ENCODE data around the gene MTHFD2L. TPM values are rescaled to one million over a fixed set of nuclear protein-coding genes. Genes with fewer than 3 reads are reported as not detected.

MTHFD2L gene
- total RNA-seq, 1 experiment from 2014 or later: 11.6 TPM

DNA sequence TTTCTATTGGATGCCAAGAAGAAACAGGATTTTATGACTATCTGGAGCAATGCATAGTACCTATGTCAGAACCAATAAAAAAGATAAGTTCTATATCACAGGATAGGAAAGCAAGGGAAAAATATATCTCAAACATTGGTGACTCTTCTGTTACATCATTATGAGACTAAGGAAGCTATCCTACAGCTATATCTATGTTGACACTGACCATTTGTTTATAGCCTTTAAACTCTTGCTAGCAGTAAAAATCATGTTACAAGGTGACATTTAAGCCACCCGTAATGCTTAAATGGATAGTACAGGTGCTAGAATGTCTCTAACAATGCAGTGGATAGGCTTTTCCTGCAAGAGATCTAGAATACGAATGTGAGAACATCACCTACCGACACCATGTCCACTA lies 121.8 kb downstream of the MTHFD2L start:
- DNase-seq: no peak
- Mint-ChIP-seq H3K4me3 (no peak overlapping the region), H3K27me3 (ENCODE audit: low read depth) (no peaks in the 10 kb centered on the region; the same call in 1 of the 2 replicates), H3K9me3 (no peaks in the 10 kb centered on the region), H3K27ac (no peak overlapping the region), H3K4me1 (no peaks in the 10 kb centered on the region), H3K36me3 (ENCODE audit: insufficient read depth in 1 of 3, low read depth in 3 of 3) (no peaks in the 10 kb centered on the region)
- Histone ChIP-seq H3K9me3 (ENCODE audit: control insufficient read depth, low read depth, low read length) (no peaks in the 10 kb centered on the region), H2BK20ac (ENCODE audit: low read depth, low read length, poor library complexity, severe bottlenecking) (no peak overlapping the region), H2BK15ac (ENCODE audit: low read depth, low read length) (no peak overlapping the region), H3K9ac (ENCODE audit: extremely low read depth, insufficient read length, low read length) (no peak overlapping the region), H3K18ac (ENCODE audit: insufficient read length, low read depth, low read length) (no peak overlapping the region), H2BK120ac (ENCODE audit: low read depth, low read length, poor library complexity, severe bottlenecking) (no peak overlapping the region), H4K91ac (ENCODE audit: insufficient read length, low read depth, low read length) (no peak overlapping the region), H3K27me3 (ENCODE audit: insufficient read depth, low read length) (no peaks in the 10 kb centered on the region), H4K8ac (replicated peaks; ENCODE audit: insufficient read length, low read depth, low read length) (no peak overlapping the region), H3K79me1 (ENCODE audit: insufficient read depth, low read depth, low read length, poor library complexity, severe bottlenecking) (no peaks in the 10 kb centered on the region), H2AFZ (ENCODE audit: low read length) (no peak overlapping the region), H2BK5ac (ENCODE audit: insufficient read length, low read length) (no peak overlapping the region), H3K56ac (ENCODE audit: insufficient read length, low read depth, low read length) (no peak overlapping the region), H3K27ac (ENCODE audit: insufficient read length, low read depth, low read length) (no peak overlapping the region), H3K79me2 (ENCODE audit: insufficient read depth, low read length) (no peaks in the 10 kb centered on the region), H3K14ac (ENCODE audit: insufficient read depth, low read length) (no peak overlapping the region), H4K20me1 (ENCODE audit: control insufficient read depth, insufficient read depth, insufficient read length) (no peaks in the 10 kb centered on the region), H2AK5ac (ENCODE audit: insufficient read length, low read length) (no peak overlapping the region), H3K4me2 (ENCODE audit: insufficient read depth, insufficient read length, low read length) (no peak overlapping the region), H4K5ac (ENCODE audit: insufficient read length, low read depth, low read length) (no peak overlapping the region), H3T11ph (ENCODE audit: low read length) (no peak overlapping the region), H3K23me2 (ENCODE audit: insufficient read length, low read depth, low read length, poor library complexity, severe bottlenecking) (no peaks in the 10 kb centered on the region), H3K4me1 (ENCODE audit: insufficient read depth, low read length) (no peaks in the 10 kb centered on the region), H3K4ac (ENCODE audit: low read depth, low read length) (no peak overlapping the region), H2BK12ac (ENCODE audit: insufficient read length, low read depth, low read length) (no peak overlapping the region), H3K23ac (ENCODE audit: insufficient read length, low read depth, low read length) (no peak overlapping the region)
- TF ChIP-seq, protein P1, sequence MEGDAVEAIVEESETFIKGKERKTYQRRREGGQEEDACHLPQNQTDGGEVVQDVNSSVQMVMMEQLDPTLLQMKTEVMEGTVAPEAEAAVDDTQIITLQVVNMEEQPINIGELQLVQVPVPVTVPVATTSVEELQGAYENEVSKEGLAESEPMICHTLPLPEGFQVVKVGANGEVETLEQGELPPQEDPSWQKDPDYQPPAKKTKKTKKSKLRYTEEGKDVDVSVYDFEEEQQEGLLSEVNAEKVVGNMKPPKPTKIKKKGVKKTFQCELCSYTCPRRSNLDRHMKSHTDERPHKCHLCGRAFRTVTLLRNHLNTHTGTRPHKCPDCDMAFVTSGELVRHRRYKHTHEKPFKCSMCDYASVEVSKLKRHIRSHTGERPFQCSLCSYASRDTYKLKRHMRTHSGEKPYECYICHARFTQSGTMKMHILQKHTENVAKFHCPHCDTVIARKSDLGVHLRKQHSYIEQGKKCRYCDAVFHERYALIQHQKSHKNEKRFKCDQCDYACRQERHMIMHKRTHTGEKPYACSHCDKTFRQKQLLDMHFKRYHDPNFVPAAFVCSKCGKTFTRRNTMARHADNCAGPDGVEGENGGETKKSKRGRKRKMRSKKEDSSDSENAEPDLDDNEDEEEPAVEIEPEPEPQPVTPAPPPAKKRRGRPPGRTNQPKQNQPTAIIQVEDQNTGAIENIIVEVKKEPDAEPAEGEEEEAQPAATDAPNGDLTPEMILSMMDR (conservative IDR thresholded peaks at IDR 0.05): no peak
- WGBS (ENCODE audit: extremely low coverage, insufficient read length, low lambda C conversion rate): no CpG with 5 or more reads among the region's 3 CpGs

All from H9 (cell line).